ENCODE data around the gene SNRPF. TPM values are rescaled to one million over a fixed set of nuclear protein-coding genes. Genes with fewer than 3 reads are reported as not detected.

The SNRPF gene
- total RNA-seq, 1 experiment from 2014 or later: 71.4 TPM

GRCh38 chr12:95830335-95831089, 28.2 kb upstream of the SNRPF start:
- POLR2A ChIA-PET (ENCODE audit: low non-redundant PET): interaction anchor here (0.6 kb wide), 1 partner anchor 492 kb away, joined by 7 read pairs; no protein-coding TSS in a partner anchor
- intact Hi-C loops (cut with micrococcal nuclease; ENCODE audit: unreplicated experiment): no loop called here
- BruUV-seq (replicated peaks): no TSS peak

GRCh38 chr12:95834572-95834971, 24.2 kb upstream of the SNRPF start:
- no peak overlapping the region for H3K4me3 ChIP-seq (ENCODE audit: low read depth, low read length, poor library complexity, severe bottlenecking)
- CTCF ChIA-PET: no interaction called here
- TF ChIP-seq EZH2 (IDR thresholded peaks at IDR 0.05; ENCODE audit: borderline replicate concordance, low read depth, low read length, poor library complexity, severe bottlenecking): no peak
- TF ChIP-seq, protein P1, sequence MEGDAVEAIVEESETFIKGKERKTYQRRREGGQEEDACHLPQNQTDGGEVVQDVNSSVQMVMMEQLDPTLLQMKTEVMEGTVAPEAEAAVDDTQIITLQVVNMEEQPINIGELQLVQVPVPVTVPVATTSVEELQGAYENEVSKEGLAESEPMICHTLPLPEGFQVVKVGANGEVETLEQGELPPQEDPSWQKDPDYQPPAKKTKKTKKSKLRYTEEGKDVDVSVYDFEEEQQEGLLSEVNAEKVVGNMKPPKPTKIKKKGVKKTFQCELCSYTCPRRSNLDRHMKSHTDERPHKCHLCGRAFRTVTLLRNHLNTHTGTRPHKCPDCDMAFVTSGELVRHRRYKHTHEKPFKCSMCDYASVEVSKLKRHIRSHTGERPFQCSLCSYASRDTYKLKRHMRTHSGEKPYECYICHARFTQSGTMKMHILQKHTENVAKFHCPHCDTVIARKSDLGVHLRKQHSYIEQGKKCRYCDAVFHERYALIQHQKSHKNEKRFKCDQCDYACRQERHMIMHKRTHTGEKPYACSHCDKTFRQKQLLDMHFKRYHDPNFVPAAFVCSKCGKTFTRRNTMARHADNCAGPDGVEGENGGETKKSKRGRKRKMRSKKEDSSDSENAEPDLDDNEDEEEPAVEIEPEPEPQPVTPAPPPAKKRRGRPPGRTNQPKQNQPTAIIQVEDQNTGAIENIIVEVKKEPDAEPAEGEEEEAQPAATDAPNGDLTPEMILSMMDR (conservative IDR thresholded peaks at IDR 0.05; ENCODE audit: low read depth, low read length): no peak
- H3K4me1 ChIP-seq (ENCODE audit: insufficient read depth, low read length, poor library complexity, severe bottlenecking): peaks cover 28% of the 10 kb centered on the region
- no peaks in the 10 kb centered on the region for H3K9me3 ChIP-seq (ENCODE audit: low read depth, low read length, poor library complexity, severe bottlenecking)
- intact Hi-C loops (cut with micrococcal nuclease; ENCODE audit: unreplicated experiment): no loop called here
- BruUV-seq (replicated peaks): no TSS peak
- no peaks in the 10 kb centered on the region for H3K27me3 ChIP-seq (replicated peaks; ENCODE audit: insufficient read depth, low read depth, low read length, poor library complexity)
- POLR2A ChIA-PET (ENCODE audit: low non-redundant PET): no interaction called here
- DNase-seq (ENCODE audit: low spot score): no peak
- H3K27ac ChIP-seq (ENCODE audit: low read depth, low read length, poor library complexity, severe bottlenecking): no peak overlapping the region
- no peaks in the 10 kb centered on the region for H3K36me3 ChIP-seq (ENCODE audit: insufficient read depth, low read length, poor library complexity, severe bottlenecking)

More at GRCh38 chr12:95830335-95831089, 28.2 kb upstream of the SNRPF start:
- CTCF ChIA-PET: interaction anchor here (0.6 kb wide), 1 partner anchor 259 kb away, joined by 6 read pairs; no protein-coding TSS in a partner anchor
- Histone ChIP-seq H3K27me3 (replicated peaks; ENCODE audit: insufficient read depth, low read depth, low read length, poor library complexity) (no peaks in the 10 kb centered on the region), H3K9me3 (ENCODE audit: low read depth, low read length, poor library complexity, severe bottlenecking) (no peaks in the 10 kb centered on the region), H3K27ac (ENCODE audit: low read depth, low read length, poor library complexity, severe bottlenecking) (peak overlapping the region; percentile 89), H3K4me1 (ENCODE audit: insufficient read depth, low read length, poor library complexity, severe bottlenecking) (peaks cover 28% of the 10 kb centered on the region), H3K4me3 (ENCODE audit: low read depth, low read length, poor library complexity, severe bottlenecking) (peak overlapping the region; percentile 50), H3K36me3 (ENCODE audit: insufficient read depth, low read length, poor library complexity, severe bottlenecking) (no peaks in the 10 kb centered on the region)
- no peak for DNase-seq (ENCODE audit: low spot score)
- no peak for TF ChIP-seq EZH2 (IDR thresholded peaks at IDR 0.05; ENCODE audit: borderline replicate concordance, low read depth, low read length, poor library complexity, severe bottlenecking)
- TF ChIP-seq, protein P1 (conservative IDR thresholded peaks at IDR 0.05; ENCODE audit: low read depth, low read length): no peak

GRCh38 chr12:95836185-95836609, 22.6 kb upstream of the SNRPF start:
- TF ChIP-seq, protein P1 (conservative IDR thresholded peaks at IDR 0.05; ENCODE audit: low read depth, low read length): no peak
- TF ChIP-seq EZH2 (IDR thresholded peaks at IDR 0.05; ENCODE audit: borderline replicate concordance, low read depth, low read length, poor library complexity, severe bottlenecking): no peak
- TSS peak; percentile 79 for BruUV-seq (replicated peaks)
- DNase-seq (ENCODE audit: low spot score): peak; percentile 84

More at GRCh38 chr12:95836185-95836609, 22.6 kb upstream of the SNRPF start:
- H3K4me3 ChIP-seq (ENCODE audit: low read depth, low read length, poor library complexity, severe bottlenecking): peak overlapping the region; percentile 12
- no peaks in the 10 kb centered on the region for H3K36me3 ChIP-seq (ENCODE audit: insufficient read depth, low read length, poor library complexity, severe bottlenecking)
- no peaks in the 10 kb centered on the region for H3K27me3 ChIP-seq (replicated peaks; ENCODE audit: insufficient read depth, low read depth, low read length, poor library complexity)
- H3K9me3 ChIP-seq (ENCODE audit: low read depth, low read length, poor library complexity, severe bottlenecking): no peaks in the 10 kb centered on the region
- peak overlapping the region; percentile 14 for H3K27ac ChIP-seq (ENCODE audit: low read depth, low read length, poor library complexity, severe bottlenecking)
- intact Hi-C loops (cut with micrococcal nuclease; ENCODE audit: unreplicated experiment): no loop called here
- ChIA-PET POLR2A (ENCODE audit: low non-redundant PET) (no interaction called here), CTCF (no interaction called here)
- H3K4me1 ChIP-seq (ENCODE audit: insufficient read depth, low read length, poor library complexity, severe bottlenecking): peaks cover 28% of the 10 kb centered on the region

All from A673 (cell line).